GM18867 (cell line): ENCODE data around the gene MZF1.

Source experiments
- ATAC-seq: cut with Tn5 transposase; IDR thresholded peaks from one replicate; pipeline ENCODE4 v1.9.1; 2021; ENCODE audit warnings: mild to moderate bottlenecking, moderate library complexity; ENCODE audit not compliant: unreplicated experiment

The MZF1 gene

GRCh38 chr19:58570770-58571574, 2.2 kb downstream of the MZF1 start:
- ATAC-seq, result no peak

GRCh38 chr19:58569943-58570670, 3.0 kb downstream of the MZF1 start:
- ATAC-seq, result no peak

GRCh38 chr19:58569191-58569942, 3.8 kb downstream of the MZF1 start:
- ATAC-seq, result no peak

- no peak for ATAC-seq
Measured at GRCh38 chr19:58568453-58569130, 4.5 kb downstream of the MZF1 start.

GRCh38 chr19:58566989-58567388, 6.1 kb downstream of the MZF1 start:
- ATAC-seq, result no peak

- no peak for ATAC-seq
Measured at GRCh38 chr19:58563823-58564222, 9.3 kb downstream of the MZF1 start.

GRCh38 chr19:58563034-58563573, 10.0 kb downstream of the MZF1 start:
- ATAC-seq, result no peak

- no peak for ATAC-seq
Measured at GRCh38 chr19:58562122-58563033, 10.8 kb downstream of the MZF1 start.

- ATAC-seq, result no peak
Measured at GRCh38 chr19:58561373-58562121, 11.6 kb downstream of the MZF1 start.

GRCh38 chr19:58560921-58561320, 12.2 kb downstream of the MZF1 start:
- ATAC-seq, result no peak

- no peak for ATAC-seq
Measured at GRCh38 chr19:58560007-58560887, 12.9 kb downstream of the MZF1 start.

GRCh38 chr19:58559275-58560006, 13.7 kb downstream of the MZF1 start:
- peak; percentile 26 for ATAC-seq

GRCh38 chr19:58558623-58559274, 14.4 kb downstream of the MZF1 start:
- peak; percentile 50 for ATAC-seq

GRCh38 chr19:58558066-58558622, 15.0 kb downstream of the MZF1 start, which contains the start of gene UBE2M:
Gene UBE2M, minus strand, starts transcription at chr19:58558611. Its CDS starts 230 bp downstream, at chr19:58558381.
- peak; percentile 1 for ATAC-seq

GRCh38 chr19:58557221-58558065, 15.7 kb downstream of the MZF1 start:
- no peak for ATAC-seq
